Endothelial cell of umbilical vein (primary cell): Measurements from ENCODE around the gene ASB2.

Experiments used
- CTCF ChIP-seq, 2 donors: IDR thresholded peaks; 1 replicate in 1 of 2; 2 replicates in 1 of 2; pipeline ENCODE4 v1.5.1; 2011; ENCODE audit warnings: low read length in 2 of 2, mild to moderate bottlenecking in 2 of 2, moderate library complexity in 2 of 2, control low read depth in 1 of 2, inconsistent platforms in 1 of 2, low read depth in 1 of 2; ENCODE audit not compliant: insufficient read depth in 1 of 2; ENCODE audit errors: extremely low read depth in 1 of 2
- POLR2A ChIP-seq: IDR thresholded peaks from 2 replicates; pipeline ENCODE4 v1.6.1; 2012; ENCODE audit warnings: low read depth, mild to moderate bottlenecking, control low read depth, low read length

- TF ChIP-seq POLR2A: no peak
- TF ChIP-seq CTCF (IDR thresholded peaks at IDR 0.05; ENCODE audit: extremely low read depth in 1 of 2, insufficient read depth in 1 of 2, low read depth in 1 of 2, low read length in 2 of 2): no peak
Observed at GRCh38 chr14:93938751-93939303, 37.5 kb downstream of the ASB2 start.
